K562 (cell line): ENCODE results near the gene ARL8A. TPM values are rescaled to one million over a fixed set of nuclear protein-coding genes. Genes with fewer than 3 reads are reported as not detected.
A peak's percentile ranks its signal among the peaks of the same experiment; 100 is the strongest.

Experiments
- ARHGAP35 ChIP-seq: fragments of 450-650 bp; IDR thresholded peaks from 2 replicates; pipeline ENCODE4 v1.6.1; 2018; ENCODE audit not compliant: partially characterized antibody
- BRCA1 ChIP-seq, 2 experiments: fragments of 450-650 bp in 1 of 2; sonication (generic) in 1 of 2; formaldehyde crosslinking in 1 of 2; IDR thresholded peaks; 2 replicates each; pipeline versions ENCODE4 v1.5.0 to v1.6.1; 2017 to 2020; ENCODE audit warnings: mild to moderate bottlenecking in 1 of 2, missing genetic modification reagents in 1 of 2
- CBFA2T2 ChIP-seq: fragments of 450-650 bp; conservative IDR thresholded peaks from 2 replicates; pipeline ENCODE4 v1.6.1; 2017; ENCODE audit warnings: mild to moderate bottlenecking
- CHD1 ChIP-seq: fragments of 200-600 bp; sonication (generic); IDR thresholded peaks from one replicate; pipeline ENCODE4 v1.6.1; 2012; ENCODE audit warnings: mild to moderate bottlenecking, moderate library complexity, low read length, inconsistent platforms
- E2F3 ChIP-seq: fragments of 250-450 bp; sonication (Bioruptor Pico); IDR thresholded peaks from 2 replicates; pipeline ENCODE4 v1.4.0; 2020; ENCODE audit warnings: mild to moderate bottlenecking
- ESRRA ChIP-seq: fragments of 450-650 bp; IDR thresholded peaks from 2 replicates; pipeline ENCODE4 v1.6.1; 2014; ENCODE audit warnings: low read depth, mild to moderate bottlenecking, moderate library complexity, borderline replicate concordance
- HIVEP1 ChIP-seq: fragments of 250-450 bp; sonication (Bioruptor Pico); IDR thresholded peaks from 2 replicates; pipeline ENCODE4 v1.4.0; 2020; ENCODE audit warnings: mild to moderate bottlenecking
- JUN ChIP-seq, 2 experiments: sonication (generic) in 1 of 2; formaldehyde crosslinking in 1 of 2; IDR thresholded peaks; 2 replicates each; pipeline versions ENCODE4 v1.6.1 to v1.8.0; 2012 to 2022; ENCODE audit warnings: borderline replicate concordance in 2 of 2, mild to moderate bottlenecking in 2 of 2, improper control_type of control experiment in 1 of 2, low read depth in 1 of 2, low read length in 1 of 2, missing genetic modification reagents in 1 of 2
- L3MBTL2 ChIP-seq: fragments of 450-650 bp; IDR thresholded peaks from 2 replicates; pipeline ENCODE4 v1.6.1; 2016; ENCODE audit warnings: mild to moderate bottlenecking, moderate library complexity
- MEF2A ChIP-seq: IDR thresholded peaks from 2 replicates; pipeline ENCODE4 v1.6.1; 2011; ENCODE audit warnings: low read depth, mild to moderate bottlenecking, low read length, moderate library complexity; ENCODE audit not compliant: control insufficient read depth
- MXI1 ChIP-seq: IDR thresholded peaks from 2 replicates; pipeline ENCODE4 v1.6.1; 2011; ENCODE audit warnings: low read depth, mild to moderate bottlenecking, improper control_type of control experiment, low read length
- NR3C1 ChIP-seq: sonication (generic); formaldehyde crosslinking; IDR thresholded peaks from 2 replicates; pipeline ENCODE4 v1.8.1; 2022; ENCODE audit warnings: missing genetic modification reagents
- RFX1 ChIP-seq: fragments of 450-650 bp; IDR thresholded peaks from 2 replicates; pipeline ENCODE4 v1.6.1; 2016; ENCODE audit warnings: mild to moderate bottlenecking, moderate library complexity
- SMAD3 ChIP-seq: fragments of 450-650 bp; formaldehyde crosslinking; conservative IDR thresholded peaks from 2 replicates; pipeline ENCODE4 v1.4.0; 2020; ENCODE audit warnings: mild to moderate bottlenecking
- XRCC3 ChIP-seq: fragments of 450-650 bp; IDR thresholded peaks from 2 replicates; pipeline ENCODE4 v1.6.1; 2017; ENCODE audit warnings: mild to moderate bottlenecking, moderate library complexity
- ZBED1 ChIP-seq: IDR thresholded peaks from 2 replicates; pipeline ENCODE4 v1.6.1; 2014
- polyA plus RNA-seq, 8 experiments: library from polyadenylated mRNA; depleted of rRNA in 4 of 8; stranded (reverse) in 5 of 8; unstranded in 3 of 8; fragments of >200 nt; fragmentation: Nextera tagmentation in 2 of 8; fragmentation: Illumina TruSeq in 1 of 8; extraction: Ambion mirVana in 2 of 8; extraction: Trizol in 1 of 8; gene quantifications; 2 replicates each; pipeline versions ENCODE4 v1.2.1 to v1.2.3, GENCODE V29; 2011 to 2014; ENCODE audit warnings: inconsistent platforms in 1 of 8, missing spikeins in 1 of 8
- total RNA-seq, 7 experiments: library from RNA; depleted of rRNA in 6 of 7; stranded (reverse); fragments of >200 nt in 6 of 7; fragmentation: Illumina TruSeq in 2 of 7; extraction: Trizol in 2 of 7; gene quantifications; 2 replicates each; pipeline versions ENCODE4 v1.2.1 to v1.2.3, GENCODE V29; 2011 to 2021; ENCODE audit warnings: low replicate concordance in 1 of 7
- TF ChIP-seq, protein P1 (sequence below): fragments of 450-650 bp; IDR thresholded peaks from 2 replicates; pipeline ENCODE4 v1.6.1; 2018; ENCODE audit warnings: mild to moderate bottlenecking, low read depth; ENCODE audit not compliant: partially characterized antibody
- TF ChIP-seq, protein P2 (sequence below): sonication (generic); formaldehyde crosslinking; IDR thresholded peaks from 2 replicates; pipeline ENCODE4 v1.8.0; 2022; ENCODE audit warnings: mild to moderate bottlenecking, missing genetic modification reagents
- TF ChIP-seq, protein P3 (sequence below): sonication (generic); formaldehyde crosslinking; IDR thresholded peaks from 2 replicates; pipeline ENCODE4 v1.8.0; 2022; ENCODE audit warnings: mild to moderate bottlenecking, missing genetic modification reagents
- TF ChIP-seq, protein P4 (sequence below): fragments of 450-650 bp; IDR thresholded peaks from one replicate; pipeline ENCODE4 v1.6.1; 2018; ENCODE audit warnings: mild to moderate bottlenecking, moderate library complexity; ENCODE audit not compliant: partially characterized antibody
- TF ChIP-seq, protein P5 (sequence below): IDR thresholded peaks from 2 replicates; pipeline ENCODE4 v1.6.1; 2016; ENCODE audit warnings: missing genetic modification characterization, missing compliant biosample characterization

The ARL8A gene
- total and polyA plus RNA-seq, 9 of the 15 experiments (the other 6 are each of a cell fraction or from before 2014, with no cell fraction given): 0.17 to 27.3 (median 15.6) TPM

DNA sequence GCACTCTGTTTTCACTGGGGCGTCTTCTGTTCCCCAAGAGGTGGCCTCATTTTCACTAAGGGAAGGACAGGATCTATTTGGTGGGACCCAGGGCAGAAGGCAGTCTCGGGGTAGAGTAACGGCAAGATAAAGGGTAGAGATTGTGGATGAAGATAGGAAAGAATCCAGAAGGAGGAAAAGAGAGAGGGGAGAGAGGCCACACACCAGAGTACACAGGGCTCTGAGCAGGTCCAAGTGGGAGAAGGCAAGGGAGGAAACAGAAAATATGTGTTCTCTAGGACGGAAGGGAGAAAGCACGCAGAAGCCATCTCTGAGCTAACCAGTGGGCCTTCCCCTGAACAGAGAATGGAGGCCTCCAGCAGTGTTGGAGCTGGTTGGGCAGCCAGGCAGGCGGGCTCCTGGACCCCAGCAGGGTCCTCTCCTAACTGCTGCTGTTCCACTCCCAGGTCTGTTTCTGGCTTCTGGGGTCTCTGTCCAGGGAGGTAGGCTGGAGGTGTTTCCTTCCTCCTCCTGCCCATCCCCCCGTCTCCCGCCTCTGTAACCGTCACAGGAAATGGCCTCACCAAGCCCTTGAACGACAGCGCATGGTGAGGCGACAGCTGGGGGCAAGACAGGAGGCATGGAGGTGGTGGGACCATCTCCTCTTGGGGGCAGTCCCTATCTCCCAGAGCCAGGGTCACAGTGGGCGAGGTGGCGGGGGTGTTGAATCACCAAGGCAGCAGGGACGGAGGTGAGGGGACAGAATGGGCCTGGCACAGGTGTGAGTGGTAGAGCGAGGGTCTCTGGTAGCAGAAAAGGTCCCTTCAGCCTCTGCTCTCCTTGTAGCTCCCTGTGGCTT lies 15.2 kb upstream of the ARL8A start (continued):
- TF ChIP-seq, protein P1, sequence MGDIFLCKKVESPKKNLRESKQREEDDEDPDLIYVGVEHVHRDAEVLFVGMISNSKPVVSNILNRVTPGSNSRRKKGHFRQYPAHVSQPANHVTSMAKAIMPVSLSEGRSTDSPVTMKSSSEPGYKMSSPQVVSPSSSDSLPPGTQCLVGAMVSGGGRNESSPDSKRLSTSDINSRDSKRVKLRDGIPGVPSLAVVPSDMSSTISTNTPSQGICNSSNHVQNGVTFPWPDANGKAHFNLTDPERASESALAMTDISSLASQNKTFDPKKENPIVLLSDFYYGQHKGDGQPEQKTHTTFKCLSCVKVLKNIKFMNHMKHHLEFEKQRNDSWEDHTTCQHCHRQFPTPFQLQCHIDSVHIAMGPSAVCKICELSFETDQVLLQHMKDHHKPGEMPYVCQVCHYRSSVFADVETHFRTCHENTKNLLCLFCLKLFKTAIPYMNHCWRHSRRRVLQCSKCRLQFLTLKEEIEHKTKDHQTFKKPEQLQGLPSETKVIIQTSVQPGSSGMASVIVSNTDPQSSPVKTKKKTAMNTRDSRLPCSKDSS: peak; percentile 51
- TF ChIP-seq SMAD3 (no peak; the same call in 1 of the 2 replicates), CBFA2T2 (no peak), JUN (IDR thresholded peaks at IDR 0.05; ENCODE audit: borderline replicate concordance, low read depth, low read length) (peak; percentile 64; the same call in 1 of the 2 replicates), JUN (CRISPR knock-in tag; IDR thresholded peaks at IDR 0.05; ENCODE audit: borderline replicate concordance) (no peak), L3MBTL2 (peak; percentile 66), XRCC3 (no peak), CHD1 (peak; percentile 83), ESRRA (no peak), MEF2A (no peak), BRCA1 (IDR thresholded peaks at IDR 0.05) (no peak), BRCA1 (CRISPR knock-in tag; IDR thresholded peaks at IDR 0.05) (no peak), E2F3 (CRISPR knock-in tag) (peak; percentile 65), MXI1 (no peak), HIVEP1 (CRISPR knock-in tag) (no peak), RFX1 (no peak), NR3C1 (CRISPR knock-in tag) (peak; percentile 50; the same call in 1 of the 2 replicates), ARHGAP35 (no peak), ZBED1 (peak; percentile 89; the same call in 1 of the 2 replicates)
- TF ChIP-seq, protein P2, sequence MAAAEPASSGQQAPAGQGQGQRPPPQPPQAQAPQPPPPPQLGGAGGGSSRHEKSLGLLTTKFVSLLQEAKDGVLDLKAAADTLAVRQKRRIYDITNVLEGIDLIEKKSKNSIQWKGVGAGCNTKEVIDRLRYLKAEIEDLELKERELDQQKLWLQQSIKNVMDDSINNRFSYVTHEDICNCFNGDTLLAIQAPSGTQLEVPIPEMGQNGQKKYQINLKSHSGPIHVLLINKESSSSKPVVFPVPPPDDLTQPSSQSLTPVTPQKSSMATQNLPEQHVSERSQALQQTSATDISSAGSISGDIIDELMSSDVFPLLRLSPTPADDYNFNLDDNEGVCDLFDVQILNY (CRISPR knock-in tag): no peak; the same call in 1 of the 2 replicates
- TF ChIP-seq, protein P3, sequence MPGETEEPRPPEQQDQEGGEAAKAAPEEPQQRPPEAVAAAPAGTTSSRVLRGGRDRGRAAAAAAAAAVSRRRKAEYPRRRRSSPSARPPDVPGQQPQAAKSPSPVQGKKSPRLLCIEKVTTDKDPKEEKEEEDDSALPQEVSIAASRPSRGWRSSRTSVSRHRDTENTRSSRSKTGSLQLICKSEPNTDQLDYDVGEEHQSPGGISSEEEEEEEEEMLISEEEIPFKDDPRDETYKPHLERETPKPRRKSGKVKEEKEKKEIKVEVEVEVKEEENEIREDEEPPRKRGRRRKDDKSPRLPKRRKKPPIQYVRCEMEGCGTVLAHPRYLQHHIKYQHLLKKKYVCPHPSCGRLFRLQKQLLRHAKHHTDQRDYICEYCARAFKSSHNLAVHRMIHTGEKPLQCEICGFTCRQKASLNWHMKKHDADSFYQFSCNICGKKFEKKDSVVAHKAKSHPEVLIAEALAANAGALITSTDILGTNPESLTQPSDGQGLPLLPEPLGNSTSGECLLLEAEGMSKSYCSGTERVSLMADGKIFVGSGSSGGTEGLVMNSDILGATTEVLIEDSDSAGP (CRISPR knock-in tag): peak; percentile 56; the same call in 1 of the 2 replicates
- TF ChIP-seq, protein P4, sequence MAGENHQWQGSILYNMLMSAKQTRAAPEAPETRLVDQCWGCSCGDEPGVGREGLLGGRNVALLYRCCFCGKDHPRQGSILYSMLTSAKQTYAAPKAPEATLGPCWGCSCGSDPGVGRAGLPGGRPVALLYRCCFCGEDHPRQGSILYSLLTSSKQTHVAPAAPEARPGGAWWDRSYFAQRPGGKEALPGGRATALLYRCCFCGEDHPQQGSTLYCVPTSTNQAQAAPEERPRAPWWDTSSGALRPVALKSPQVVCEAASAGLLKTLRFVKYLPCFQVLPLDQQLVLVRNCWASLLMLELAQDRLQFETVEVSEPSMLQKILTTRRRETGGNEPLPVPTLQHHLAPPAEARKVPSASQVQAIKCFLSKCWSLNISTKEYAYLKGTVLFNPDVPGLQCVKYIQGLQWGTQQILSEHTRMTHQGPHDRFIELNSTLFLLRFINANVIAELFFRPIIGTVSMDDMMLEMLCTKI: no peak
- TF ChIP-seq, protein P5, sequence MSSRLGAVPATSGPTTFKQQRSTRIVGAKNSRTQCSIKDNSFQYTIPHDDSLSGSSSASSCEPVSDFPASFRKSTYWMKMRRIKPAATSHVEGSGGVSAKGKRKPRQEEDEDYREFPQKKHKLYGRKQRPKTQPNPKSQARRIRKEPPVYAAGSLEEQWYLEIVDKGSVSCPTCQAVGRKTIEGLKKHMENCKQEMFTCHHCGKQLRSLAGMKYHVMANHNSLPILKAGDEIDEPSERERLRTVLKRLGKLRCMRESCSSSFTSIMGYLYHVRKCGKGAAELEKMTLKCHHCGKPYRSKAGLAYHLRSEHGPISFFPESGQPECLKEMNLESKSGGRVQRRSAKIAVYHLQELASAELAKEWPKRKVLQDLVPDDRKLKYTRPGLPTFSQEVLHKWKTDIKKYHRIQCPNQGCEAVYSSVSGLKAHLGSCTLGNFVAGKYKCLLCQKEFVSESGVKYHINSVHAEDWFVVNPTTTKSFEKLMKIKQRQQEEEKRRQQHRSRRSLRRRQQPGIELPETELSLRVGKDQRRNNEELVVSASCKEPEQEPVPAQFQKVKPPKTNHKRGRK (tag): no peak
